ENCODE data around the gene ABLIM3. TPM values are rescaled to one million over a fixed set of nuclear protein-coding genes. Genes with fewer than 3 reads are reported as not detected.

The ABLIM3 gene
- total and polyA plus RNA-seq, 9 of the 15 experiments (the other 6 are each of a cell fraction or from before 2014, with no cell fraction given): 0.03 to 0.38 (median 0.11) TPM

DNA sequence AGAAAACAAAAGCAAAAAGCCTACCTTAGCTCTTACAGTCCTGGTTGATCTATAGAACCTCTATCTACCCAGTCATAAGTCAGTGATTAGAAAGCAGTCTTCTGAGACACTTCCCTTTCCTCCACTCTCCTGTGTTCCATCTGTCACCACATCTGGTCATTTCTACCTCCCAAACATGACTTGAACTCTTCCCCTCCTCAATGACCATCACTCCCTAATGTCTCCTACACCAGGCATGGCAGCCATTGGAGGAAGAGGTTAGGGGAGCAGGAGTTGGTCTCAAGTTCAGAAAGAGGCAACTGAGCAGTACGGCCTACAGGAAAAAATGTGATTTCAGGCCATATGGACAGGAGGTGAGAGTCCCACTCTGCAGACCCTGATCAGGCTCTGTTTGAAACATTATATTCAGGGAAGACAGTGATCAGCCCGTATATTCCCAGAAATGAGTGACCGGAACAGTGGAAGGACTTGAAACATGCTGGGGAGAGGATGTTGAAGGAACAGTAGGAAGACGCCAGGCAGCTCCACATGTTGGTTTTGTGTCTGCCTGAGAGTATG is 12.0 kb downstream of the ABLIM3 start (continued):
- TF ChIP-seq, protein P1, sequence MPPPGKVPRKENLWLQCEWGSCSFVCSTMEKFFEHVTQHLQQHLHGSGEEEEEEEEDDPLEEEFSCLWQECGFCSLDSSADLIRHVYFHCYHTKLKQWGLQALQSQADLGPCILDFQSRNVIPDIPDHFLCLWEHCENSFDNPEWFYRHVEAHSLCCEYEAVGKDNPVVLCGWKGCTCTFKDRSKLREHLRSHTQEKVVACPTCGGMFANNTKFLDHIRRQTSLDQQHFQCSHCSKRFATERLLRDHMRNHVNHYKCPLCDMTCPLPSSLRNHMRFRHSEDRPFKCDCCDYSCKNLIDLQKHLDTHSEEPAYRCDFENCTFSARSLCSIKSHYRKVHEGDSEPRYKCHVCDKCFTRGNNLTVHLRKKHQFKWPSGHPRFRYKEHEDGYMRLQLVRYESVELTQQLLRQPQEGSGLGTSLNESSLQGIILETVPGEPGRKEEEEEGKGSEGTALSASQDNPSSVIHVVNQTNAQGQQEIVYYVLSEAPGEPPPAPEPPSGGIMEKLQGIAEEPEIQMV (tag; conservative IDR thresholded peaks at IDR 0.05; ENCODE audit: low read depth): no peak
- TF ChIP-seq CBFA2T2 (conservative IDR thresholded peaks at IDR 0.05) (no peak), PBX2 (CRISPR knock-in tag; IDR thresholded peaks at IDR 0.05; ENCODE audit: low read depth) (no peak), PBX2 (tag; conservative IDR thresholded peaks at IDR 0.05; ENCODE audit: low read depth) (0 out of 2 replicates have a peak, but pooled peaks have one; percentile 6), NR2C1 (IDR thresholded peaks at IDR 0.05) (no peak), NR2C1 (tag; IDR thresholded peaks at IDR 0.05) (peak; percentile 53; the same call in 1 of the 2 replicates), POU5F1 (IDR thresholded peaks at IDR 0.05; ENCODE audit: borderline replicate concordance, low read depth, low read length, partially characterized antibody) (no peak), CBX2 (IDR thresholded peaks at IDR 0.05; ENCODE audit: insufficient read depth, low read length, poor library complexity, severe bottlenecking) (no peak), ATF4 (CRISPR knock-in tag; IDR thresholded peaks at IDR 0.05) (no peak), ETS2 (tag; IDR thresholded peaks at IDR 0.05; ENCODE audit: borderline replicate concordance, poor library complexity, severe bottlenecking) (no peak), TEAD4 (IDR thresholded peaks at IDR 0.05; ENCODE audit: low read length) (no peak), TEAD4 (CRISPR knock-in tag; IDR thresholded peaks at IDR 0.05; ENCODE audit: borderline replicate concordance) (no peak), FUS (optimal IDR thresholded peaks at IDR 0.05; ENCODE audit: low read depth, low read length) (no peak)
- TF ChIP-seq, protein P2, sequence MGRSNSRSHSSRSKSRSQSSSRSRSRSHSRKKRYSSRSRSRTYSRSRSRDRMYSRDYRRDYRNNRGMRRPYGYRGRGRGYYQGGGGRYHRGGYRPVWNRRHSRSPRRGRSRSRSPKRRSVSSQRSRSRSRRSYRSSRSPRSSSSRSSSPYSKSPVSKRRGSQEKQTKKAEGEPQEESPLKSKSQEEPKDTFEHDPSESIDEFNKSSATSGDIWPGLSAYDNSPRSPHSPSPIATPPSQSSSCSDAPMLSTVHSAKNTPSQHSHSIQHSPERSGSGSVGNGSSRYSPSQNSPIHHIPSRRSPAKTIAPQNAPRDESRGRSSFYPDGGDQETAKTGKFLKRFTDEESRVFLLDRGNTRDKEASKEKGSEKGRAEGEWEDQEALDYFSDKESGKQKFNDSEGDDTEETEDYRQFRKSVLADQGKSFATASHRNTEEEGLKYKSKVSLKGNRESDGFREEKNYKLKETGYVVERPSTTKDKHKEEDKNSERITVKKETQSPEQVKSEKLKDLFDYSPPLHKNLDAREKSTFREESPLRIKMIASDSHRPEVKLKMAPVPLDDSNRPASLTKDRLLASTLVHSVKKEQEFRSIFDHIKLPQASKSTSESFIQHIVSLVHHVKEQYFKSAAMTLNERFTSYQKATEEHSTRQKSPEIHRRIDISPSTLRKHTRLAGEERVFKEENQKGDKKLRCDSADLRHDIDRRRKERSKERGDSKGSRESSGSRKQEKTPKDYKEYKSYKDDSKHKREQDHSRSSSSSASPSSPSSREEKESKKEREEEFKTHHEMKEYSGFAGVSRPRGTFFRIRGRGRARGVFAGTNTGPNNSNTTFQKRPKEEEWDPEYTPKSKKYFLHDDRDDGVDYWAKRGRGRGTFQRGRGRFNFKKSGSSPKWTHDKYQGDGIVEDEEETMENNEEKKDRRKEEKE (IDR thresholded peaks at IDR 0.05; ENCODE audit: borderline replicate concordance in 1 of 2, control insufficient read depth in 1 of 2, low read depth in 2 of 2, low read length in 1 of 2): no peak
- TF ChIP-seq, protein P3, sequence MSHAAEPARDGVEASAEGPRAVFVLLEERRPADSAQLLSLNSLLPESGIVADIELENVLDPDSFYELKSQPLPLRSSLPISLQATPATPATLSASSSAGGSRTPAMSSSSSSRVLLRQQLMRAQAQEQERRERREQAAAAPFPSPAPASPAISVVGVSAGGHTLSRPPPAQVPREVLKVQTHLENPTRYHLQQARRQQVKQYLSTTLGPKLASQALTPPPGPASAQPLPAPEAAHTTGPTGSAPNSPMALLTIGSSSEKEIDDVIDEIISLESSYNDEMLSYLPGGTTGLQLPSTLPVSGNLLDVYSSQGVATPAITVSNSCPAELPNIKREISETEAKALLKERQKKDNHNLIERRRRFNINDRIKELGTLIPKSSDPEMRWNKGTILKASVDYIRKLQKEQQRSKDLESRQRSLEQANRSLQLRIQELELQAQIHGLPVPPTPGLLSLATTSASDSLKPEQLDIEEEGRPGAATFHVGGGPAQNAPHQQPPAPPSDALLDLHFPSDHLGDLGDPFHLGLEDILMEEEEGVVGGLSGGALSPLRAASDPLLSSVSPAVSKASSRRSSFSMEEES (CRISPR knock-in tag; IDR thresholded peaks at IDR 0.05): no peak

All from K562 (cell line).